GM18873 (cell line): ENCODE data around the gene TPRG1L.

Experiments used
- ATAC-seq: cut with Tn5 transposase; IDR thresholded peaks from one replicate; pipeline ENCODE4 v1.9.1; 2021; ENCODE audit warnings: mild to moderate bottlenecking, moderate library complexity, moderate number of reproducible peaks; ENCODE audit not compliant: unreplicated experiment, low FRiP score

The TPRG1L gene

DNA sequence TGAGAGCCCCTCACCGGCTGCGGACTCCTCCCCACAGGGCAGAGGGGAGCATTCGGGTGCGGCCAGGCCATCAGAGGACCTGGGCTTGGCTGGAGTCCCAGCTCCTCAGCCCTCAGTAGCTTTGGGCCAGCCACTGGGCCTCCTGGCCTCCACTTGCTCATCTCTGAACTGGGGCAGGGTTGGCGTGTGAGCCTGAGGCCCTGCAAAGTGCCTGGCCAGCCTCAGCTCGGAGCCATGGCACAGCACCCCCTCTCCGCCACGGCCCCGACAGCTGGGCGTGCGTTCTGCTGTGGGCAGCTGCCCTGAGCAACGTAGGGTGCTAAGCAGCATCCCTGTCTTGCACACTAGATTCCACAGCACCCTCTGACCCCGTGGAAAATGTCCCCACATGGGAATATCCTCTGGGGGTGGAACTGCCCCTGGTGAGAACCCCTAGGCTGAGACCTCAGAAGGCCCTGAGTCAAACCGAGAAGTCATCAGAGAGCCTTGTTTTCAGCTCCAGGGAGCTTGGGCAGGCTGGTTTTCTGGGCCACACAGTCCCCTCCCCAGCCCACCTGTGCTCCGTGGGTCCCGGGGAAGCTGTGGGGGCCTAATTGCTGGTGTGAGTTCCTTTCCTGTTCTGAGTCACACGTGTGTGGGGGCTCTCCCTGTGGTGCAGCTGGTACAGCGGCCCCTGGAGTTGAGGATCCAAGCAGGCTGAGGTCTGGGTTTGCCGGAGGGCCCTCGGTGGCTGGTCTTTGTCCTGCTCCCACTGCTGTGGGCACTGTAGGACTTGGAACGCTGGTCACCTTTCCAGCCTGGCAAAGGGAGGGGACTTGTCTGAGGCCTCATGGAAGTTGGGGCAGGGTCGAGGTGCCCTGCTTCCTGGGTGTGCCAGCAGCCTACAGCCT lies 52.0 kb downstream of the TPRG1L start:
- peak; percentile 66 for ATAC-seq

DNA sequence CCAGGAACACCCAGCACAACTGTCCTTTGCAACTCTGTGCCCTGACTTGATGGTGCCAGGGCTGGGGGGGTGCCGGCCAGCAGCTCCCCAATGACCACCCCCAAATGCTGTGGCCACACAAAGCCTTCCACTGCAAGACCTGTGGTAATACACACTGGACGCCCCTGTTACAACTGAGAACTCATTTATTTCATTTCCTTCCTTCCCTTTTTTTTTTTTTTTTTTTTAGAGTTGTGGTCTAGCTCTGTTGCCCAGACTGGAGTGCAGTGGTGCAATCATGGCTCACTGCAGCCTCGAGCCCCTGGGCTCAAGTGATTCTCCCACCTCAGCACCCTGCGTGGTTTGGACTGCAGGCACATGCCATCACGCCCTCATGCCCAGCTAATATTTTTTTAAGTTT lies 52.7 kb downstream of the TPRG1L start:
- ATAC-seq, result peak; percentile 6

DNA sequence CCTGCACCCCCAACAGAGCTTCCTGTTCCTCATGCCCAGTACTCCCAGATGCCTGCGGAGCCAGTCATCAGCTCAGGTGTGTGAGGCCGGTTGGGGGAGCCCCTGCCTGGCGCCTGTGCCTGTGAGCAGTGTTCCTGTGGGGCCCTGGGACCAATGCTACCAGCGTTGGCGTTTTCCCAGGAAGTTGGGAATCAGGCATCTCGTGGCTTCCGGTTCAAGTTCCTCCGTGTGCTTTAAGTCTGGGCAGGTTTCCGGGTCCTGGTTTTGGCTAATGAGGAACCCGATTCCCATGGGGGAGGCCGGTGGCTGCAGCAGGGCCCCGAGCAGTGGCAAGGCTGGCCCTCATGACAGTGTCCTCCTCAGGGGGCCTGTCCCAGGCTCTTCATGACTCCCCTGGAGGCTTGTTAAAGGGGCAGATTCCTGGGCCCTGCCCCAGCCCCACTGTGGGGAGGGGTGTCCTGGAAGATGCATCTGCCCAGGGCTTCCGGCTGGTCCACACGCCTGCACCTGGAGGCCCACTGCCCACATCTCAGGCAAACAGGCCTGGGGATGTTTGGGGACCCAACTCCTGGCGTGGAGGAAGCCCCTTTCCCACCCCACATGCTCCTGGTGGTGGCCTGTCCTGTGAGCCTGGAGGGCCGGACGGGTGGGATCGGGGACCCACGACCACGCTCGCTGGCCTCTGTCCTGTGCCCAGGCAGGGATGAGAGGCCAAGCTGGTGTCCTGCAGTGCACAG lies 53.7 kb downstream of the TPRG1L start:
- ATAC-seq, result no peak

DNA sequence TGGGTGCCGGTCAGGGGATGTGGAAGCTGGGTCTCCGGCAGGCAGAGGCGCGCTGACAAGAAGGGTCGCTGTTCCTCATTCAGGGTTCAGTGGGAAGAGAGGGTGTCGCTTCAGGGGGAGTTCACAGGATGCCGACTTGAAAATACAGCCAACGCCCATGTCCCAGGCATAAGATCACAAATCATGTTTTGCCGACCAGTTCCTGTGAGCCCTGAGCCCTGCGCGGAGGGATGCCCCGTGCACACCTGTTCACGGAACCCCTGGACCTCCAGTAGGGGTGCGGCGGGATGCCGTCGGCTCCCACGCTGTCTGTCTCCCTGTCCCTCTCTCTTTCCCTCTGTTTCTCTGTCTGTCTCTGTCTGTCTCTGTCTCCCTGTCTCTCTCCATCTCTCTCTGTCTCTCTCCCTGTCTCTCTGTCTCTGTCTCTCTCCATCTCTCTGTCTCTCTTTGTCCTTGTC lies 54.3 kb downstream of the TPRG1L start:
- no peak for ATAC-seq
